WERI-Rb-1 (cell line): ENCODE results near the gene ANKRD17.

Experiments used
- DNase-seq: peaks from one replicate; pipeline ENCODE4 v3.0.0-alpha.2; 2020
- H3K27ac ChIP-seq: fragments of 250-450 bp; sonication (Bioruptor Pico); 2 replicates; pipeline ENCODE4 v1.5.1; 2020; ENCODE audit warnings: mild to moderate bottlenecking, moderate library complexity
- H3K27me3 ChIP-seq: fragments of 250-450 bp; sonication (Bioruptor Pico); 2 replicates; pipeline ENCODE4 v1.5.1; 2021; ENCODE audit warnings: mild to moderate bottlenecking, low read depth, moderate library complexity; ENCODE audit not compliant: insufficient read depth, severe bottlenecking
- H3K36me3 ChIP-seq: fragments of 250-450 bp; sonication (Bioruptor Pico); 2 replicates; pipeline ENCODE4 v1.5.1; 2020; ENCODE audit warnings: mild to moderate bottlenecking, moderate library complexity
- H3K4me3 ChIP-seq: 2 replicates; pipeline ENCODE4 v1.5.1; 2011; ENCODE audit warnings: low read depth, mild to moderate bottlenecking, control low read depth, low read length
- H3K9me3 ChIP-seq: fragments of 250-450 bp; sonication (Bioruptor Pico); 2 replicates; pipeline ENCODE4 v1.5.1; 2021; ENCODE audit warnings: mild to moderate bottlenecking, moderate library complexity; ENCODE audit not compliant: severe bottlenecking
- CTCF ChIP-seq: IDR thresholded peaks from 2 replicates; pipeline ENCODE4 v1.5.1; 2011; ENCODE audit warnings: low read depth, mild to moderate bottlenecking, control low read depth, inconsistent platforms, low read length

The ANKRD17 gene

GRCh38 chr4:73193155-73193554 is 65.4 kb downstream of the ANKRD17 start:
- Histone ChIP-seq H3K27me3 (no peaks in the 10 kb centered on the region), H3K36me3 (peaks cover 5% of the 10 kb centered on the region; the same call in 1 of the 2 replicates), H3K4me3 (no peak overlapping the region), H3K9me3 (no peaks in the 10 kb centered on the region), H3K27ac (no peak overlapping the region)
- no peak for TF ChIP-seq CTCF
- no peak for DNase-seq

- Histone ChIP-seq H3K36me3 (peaks cover 5% of the 10 kb centered on the region; the same call in 1 of the 2 replicates), H3K27ac (no peak overlapping the region), H3K27me3 (no peaks in the 10 kb centered on the region), H3K9me3 (no peaks in the 10 kb centered on the region), H3K4me3 (no peak overlapping the region)
- DNase-seq: no peak
- no peak for TF ChIP-seq CTCF
Observed at GRCh38 chr4:73189274-73189810, 69.3 kb downstream of the ANKRD17 start.

- TF ChIP-seq CTCF: no peak
- peaks cover 5% of the 10 kb centered on the region; the same call in 1 of the 2 replicates for H3K36me3 ChIP-seq
- H3K27me3 ChIP-seq: no peaks in the 10 kb centered on the region
- no peak overlapping the region for H3K4me3 ChIP-seq
- H3K27ac ChIP-seq: no peak overlapping the region
- H3K9me3 ChIP-seq: no peaks in the 10 kb centered on the region
- DNase-seq: no peak
Observed at GRCh38 chr4:73187325-73187724, 71.3 kb downstream of the ANKRD17 start.

- no peak overlapping the region for H3K4me3 ChIP-seq
- no peak for DNase-seq
- H3K36me3 ChIP-seq: peaks cover 5% of the 10 kb centered on the region; the same call in 1 of the 2 replicates
- TF ChIP-seq CTCF: no peak
- H3K27ac ChIP-seq: no peak overlapping the region
- H3K9me3 ChIP-seq: no peaks in the 10 kb centered on the region
- no peaks in the 10 kb centered on the region for H3K27me3 ChIP-seq
Observed at GRCh38 chr4:73185903-73186302, 72.7 kb downstream of the ANKRD17 start.

- DNase-seq: no peak
Observed at GRCh38 chr4:73181231-73181630, 77.4 kb downstream of the ANKRD17 start.

More at GRCh38 chr4:73181231-73181630, 77.4 kb downstream of the ANKRD17 start:
- peaks cover 6% of the 10 kb centered on the region for H3K36me3 ChIP-seq
- H3K27ac ChIP-seq: no peak overlapping the region
- H3K9me3 ChIP-seq: no peaks in the 10 kb centered on the region
- H3K27me3 ChIP-seq: no peaks in the 10 kb centered on the region
- no peak overlapping the region for H3K4me3 ChIP-seq
- TF ChIP-seq CTCF: no peak
